NB4 (cell line): ENCODE results near the gene IPO13.

Experiments used
- DNase-seq: peaks from one replicate; pipeline ENCODE4 v3.0.0; 2010; ENCODE audit warnings: low read depth
- H3K4me3 ChIP-seq: one replicate; pipeline ENCODE4 v1.5.1; 2011; ENCODE audit warnings: mild to moderate bottlenecking, low read depth, low read length, moderate library complexity
- MAX ChIP-seq: IDR thresholded peaks from 2 replicates; pipeline ENCODE4 v1.6.1; 2011; ENCODE audit warnings: low read depth, low read length
- MYC ChIP-seq: IDR thresholded peaks from 2 replicates; pipeline ENCODE4 v1.6.1; 2011; ENCODE audit warnings: low read depth, low read length
- POLR2A ChIP-seq: IDR thresholded peaks from 2 replicates; pipeline ENCODE4 v1.6.1; 2011; ENCODE audit warnings: mild to moderate bottlenecking; ENCODE audit not compliant: insufficient read length; ENCODE audit errors: extremely low read depth
- TF ChIP-seq, protein P1 (sequence below): IDR thresholded peaks from one replicate; pipeline ENCODE4 v1.5.1; 2012; ENCODE audit warnings: low read depth, low read length

IPO13 gene

GRCh38 chr1:43913051-43913501 lies 33.7 kb upstream of the IPO13 start:
- TF ChIP-seq MAX = no peak
- no peak for TF ChIP-seq MYC
- TF ChIP-seq POLR2A = no peak
- TF ChIP-seq, protein P1, sequence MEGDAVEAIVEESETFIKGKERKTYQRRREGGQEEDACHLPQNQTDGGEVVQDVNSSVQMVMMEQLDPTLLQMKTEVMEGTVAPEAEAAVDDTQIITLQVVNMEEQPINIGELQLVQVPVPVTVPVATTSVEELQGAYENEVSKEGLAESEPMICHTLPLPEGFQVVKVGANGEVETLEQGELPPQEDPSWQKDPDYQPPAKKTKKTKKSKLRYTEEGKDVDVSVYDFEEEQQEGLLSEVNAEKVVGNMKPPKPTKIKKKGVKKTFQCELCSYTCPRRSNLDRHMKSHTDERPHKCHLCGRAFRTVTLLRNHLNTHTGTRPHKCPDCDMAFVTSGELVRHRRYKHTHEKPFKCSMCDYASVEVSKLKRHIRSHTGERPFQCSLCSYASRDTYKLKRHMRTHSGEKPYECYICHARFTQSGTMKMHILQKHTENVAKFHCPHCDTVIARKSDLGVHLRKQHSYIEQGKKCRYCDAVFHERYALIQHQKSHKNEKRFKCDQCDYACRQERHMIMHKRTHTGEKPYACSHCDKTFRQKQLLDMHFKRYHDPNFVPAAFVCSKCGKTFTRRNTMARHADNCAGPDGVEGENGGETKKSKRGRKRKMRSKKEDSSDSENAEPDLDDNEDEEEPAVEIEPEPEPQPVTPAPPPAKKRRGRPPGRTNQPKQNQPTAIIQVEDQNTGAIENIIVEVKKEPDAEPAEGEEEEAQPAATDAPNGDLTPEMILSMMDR = no peak
- H3K4me3 ChIP-seq = no peak overlapping the region

DNA sequence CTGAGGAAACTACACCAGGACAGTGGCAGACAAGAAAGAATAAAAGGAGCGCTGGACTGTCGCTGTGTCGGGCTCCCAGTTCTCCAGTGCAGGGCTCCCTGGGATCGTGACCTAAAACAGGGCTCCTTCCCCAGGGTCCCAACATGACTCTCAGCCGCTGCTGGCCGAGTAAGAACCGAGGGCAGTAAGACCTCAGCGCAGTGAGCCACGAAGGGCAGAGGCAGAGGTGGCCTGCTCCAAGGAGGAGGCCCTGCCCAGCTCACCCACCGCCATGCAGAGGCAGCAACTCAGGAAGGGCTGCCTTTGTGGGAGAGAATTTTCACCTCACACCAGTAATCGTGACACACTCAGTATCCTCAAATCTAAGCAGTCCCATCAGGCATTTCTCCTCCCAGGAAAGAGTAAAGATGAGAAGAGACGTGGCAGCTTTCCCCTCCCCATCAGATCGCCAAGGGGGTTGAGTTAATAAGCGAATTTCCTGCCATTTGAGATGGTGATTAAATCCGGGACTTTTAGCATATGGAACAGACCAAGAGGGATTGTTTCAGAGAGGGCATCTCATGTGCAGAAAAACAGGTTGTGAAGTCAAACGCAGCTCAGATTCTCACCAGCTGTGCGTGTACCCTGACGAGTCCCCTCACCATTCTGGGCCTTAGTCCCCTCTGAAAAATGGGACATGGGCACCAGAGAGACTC lies 32.9 kb upstream of the IPO13 start:
- DNase-seq = no peak
- no peak for TF ChIP-seq POLR2A
- no peak overlapping the region for H3K4me3 ChIP-seq

More at GRCh38 chr1:43913051-43913501, 33.7 kb upstream of the IPO13 start:
- no peak for DNase-seq

GRCh38 chr1:43914576-43915525 lies 31.9 kb upstream of the IPO13 start:
- no peak for DNase-seq
- H3K4me3 ChIP-seq = no peak overlapping the region
- TF ChIP-seq MAX = no peak
- no peak for TF ChIP-seq MYC
- TF ChIP-seq, protein P1 = no peak
- TF ChIP-seq POLR2A = no peak

DNA sequence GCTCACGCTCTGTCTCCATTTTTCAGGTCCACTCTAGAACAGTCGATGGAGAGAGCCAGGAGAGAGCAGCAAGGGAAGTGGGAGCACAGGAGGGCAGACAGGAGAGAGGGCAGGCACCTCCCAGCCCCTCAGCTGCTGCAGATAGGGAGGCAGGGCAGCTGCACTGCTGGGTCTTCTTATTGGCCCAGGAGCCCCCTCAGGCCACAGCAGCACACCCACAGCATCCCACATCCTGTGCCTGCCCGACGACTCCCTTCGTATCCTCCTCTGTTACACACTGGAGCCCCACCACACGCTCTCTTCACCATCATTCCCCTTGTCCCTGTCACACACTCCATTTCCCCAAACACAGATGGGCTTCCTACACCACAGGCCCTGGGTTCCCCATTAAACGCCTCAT lies 26.8 kb upstream of the IPO13 start:
- peak; percentile 75 for DNase-seq
- no peak overlapping the region for H3K4me3 ChIP-seq

GRCh38 chr1:43921022-43921421 lies 25.7 kb upstream of the IPO13 start:
- no peak for DNase-seq

More for the DNA sequence above, 26.8 kb upstream of the IPO13 start:
- no peak for TF ChIP-seq POLR2A
- no peak for TF ChIP-seq MYC
- TF ChIP-seq, protein P1 = no peak

More at GRCh38 chr1:43921022-43921421, 25.7 kb upstream of the IPO13 start:
- no peak overlapping the region for H3K4me3 ChIP-seq
- TF ChIP-seq MYC (no peak), MAX (no peak), POLR2A (no peak)
- TF ChIP-seq, protein P1 = no peak
